ENCODE results near the gene CRB1.
"Not testable (repeated sequence)": the region's sequence is repeated elsewhere in the genome, so short reads cannot be mapped to it uniquely, and the experiment has no call there.

The CRB1 gene

DNA sequence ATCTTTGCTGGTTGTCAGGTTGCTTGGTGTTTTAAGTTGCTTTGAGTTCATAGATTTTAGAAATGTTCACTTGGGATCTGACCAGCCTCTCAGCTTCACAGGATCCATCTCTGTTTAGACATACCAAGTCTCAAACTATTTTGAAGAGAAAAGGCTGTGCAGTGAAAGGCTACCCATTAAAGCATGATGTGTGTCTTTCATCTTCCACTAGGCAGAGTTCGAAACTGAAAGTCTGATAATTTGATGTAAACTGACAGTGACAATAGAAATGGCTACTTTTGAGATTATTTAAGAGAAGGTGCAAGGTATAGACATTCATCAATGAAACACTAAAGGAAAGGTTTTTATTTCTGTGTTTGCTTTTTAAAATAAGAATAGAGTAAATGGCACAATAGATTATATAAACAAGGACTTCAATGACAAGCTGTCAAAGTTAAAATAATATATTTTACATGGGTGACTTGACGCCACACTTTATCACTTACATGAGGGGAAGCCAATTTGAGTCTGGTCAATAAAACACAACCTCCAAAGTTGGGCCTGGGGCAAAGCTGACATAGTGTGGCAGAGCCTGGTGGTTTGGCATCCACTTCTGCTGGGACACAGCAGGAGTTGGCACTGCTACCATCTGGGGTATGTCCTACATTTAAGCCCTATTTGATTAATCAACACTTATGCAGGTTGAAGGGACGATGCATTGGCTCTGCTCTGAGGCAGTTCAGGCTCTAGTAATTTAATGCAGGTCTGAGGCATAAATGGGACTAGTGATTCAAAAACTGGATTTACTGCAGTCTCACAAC is 197.7 kb downstream of the CRB1 start:
- in situ Hi-C loops (cut with HindIII; ENCODE audit: low pct_unique_long_range_greater_than_20kb, low sequenced_read_pairs): no loop called here
- TF ChIP-seq JUND (IDR thresholded peaks at IDR 0.05; ENCODE audit: low read depth): no peak
- no peak for DNase-seq (ENCODE audit: low read depth in 1 of 2, low spot score in 1 of 2)

DNA sequence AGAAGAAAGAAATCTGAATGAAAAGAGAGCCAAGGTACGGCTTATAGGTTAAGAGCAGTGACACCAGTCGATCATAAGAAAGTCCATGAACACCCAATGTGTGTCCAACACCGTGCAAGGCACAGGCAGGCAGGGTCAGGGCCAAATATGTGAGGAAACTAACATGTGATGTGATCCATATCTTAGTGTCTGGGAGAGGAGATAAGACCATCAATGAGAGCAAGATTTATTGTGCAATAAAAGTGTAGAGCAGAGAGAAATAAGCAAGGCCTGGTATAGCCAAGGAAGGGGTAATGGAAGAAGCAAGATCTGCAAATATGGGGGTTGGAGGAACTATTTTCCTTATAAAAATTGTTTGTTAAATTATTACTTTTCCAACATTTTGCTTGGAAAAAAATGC is 198.8 kb downstream of the CRB1 start:
- no peak for TF ChIP-seq JUND (IDR thresholded peaks at IDR 0.05; ENCODE audit: low read depth)
- no peak for DNase-seq (ENCODE audit: low read depth in 1 of 2, low spot score in 1 of 2)
- in situ Hi-C loops (cut with HindIII; ENCODE audit: low pct_unique_long_range_greater_than_20kb, low sequenced_read_pairs): no loop called here

DNA sequence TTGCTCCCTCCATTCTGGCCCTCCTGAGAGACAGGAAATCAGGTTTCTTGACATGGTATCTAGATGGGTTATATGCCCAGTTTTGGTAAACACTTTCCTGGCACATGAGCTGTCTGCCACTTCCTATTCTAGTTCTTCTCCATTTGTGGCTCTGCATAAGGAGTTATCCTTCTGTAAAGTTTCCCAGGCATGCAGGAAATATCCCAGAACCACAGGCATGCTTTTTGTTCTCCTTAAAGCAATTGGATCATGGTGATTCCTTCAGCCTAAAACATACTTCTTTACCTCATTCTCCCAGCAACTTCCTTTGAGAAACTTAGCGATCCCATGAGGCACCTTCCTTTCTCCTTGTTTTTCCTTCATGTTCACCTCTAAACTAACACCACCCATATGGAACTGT is 199.8 kb downstream of the CRB1 start:
- peak in 1 of 2 experiments; percentile 23 for DNase-seq (ENCODE audit: low read depth in 1 of 2, low spot score in 1 of 2)
- TF ChIP-seq JUND (IDR thresholded peaks at IDR 0.05; ENCODE audit: low read depth): no peak
- in situ Hi-C loops (cut with HindIII; ENCODE audit: low pct_unique_long_range_greater_than_20kb, low sequenced_read_pairs): no loop called here

DNA sequence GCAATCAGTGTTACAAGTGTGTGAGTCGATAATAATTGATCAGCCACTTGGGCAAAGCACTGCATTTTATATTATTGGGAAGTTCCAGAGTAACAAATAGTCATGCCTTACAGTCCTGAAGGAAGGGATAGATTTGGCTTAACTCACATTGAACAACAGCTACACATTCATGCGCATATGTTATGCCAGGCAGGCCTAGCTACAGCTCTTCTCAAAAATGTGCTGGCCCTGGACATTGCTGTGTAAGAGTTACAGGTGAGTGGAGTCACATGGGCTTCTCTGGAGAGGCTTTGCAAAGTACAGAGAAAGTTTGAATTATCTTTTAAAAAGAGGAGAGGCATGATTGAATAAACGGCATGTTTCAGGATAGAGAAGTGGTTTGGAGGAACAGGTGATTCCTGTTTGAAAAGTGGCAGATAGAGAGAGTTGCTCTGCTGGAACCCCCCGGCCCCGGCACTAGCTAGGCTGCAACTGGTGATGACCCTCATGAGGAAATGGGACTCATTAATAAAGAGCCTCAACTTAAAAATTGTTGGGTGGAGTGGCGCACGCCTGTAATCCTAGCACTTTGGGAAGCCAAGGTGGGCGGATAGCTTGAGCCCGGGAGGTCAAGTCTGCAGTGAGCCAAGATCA is 200.6 kb downstream of the CRB1 start:
- TF ChIP-seq JUND (IDR thresholded peaks at IDR 0.05; ENCODE audit: low read depth): no peak
- DNase-seq (ENCODE audit: low read depth in 1 of 2, low spot score in 1 of 2): no peak
- in situ Hi-C loops (cut with HindIII; ENCODE audit: low pct_unique_long_range_greater_than_20kb, low sequenced_read_pairs): no loop called here

DNA sequence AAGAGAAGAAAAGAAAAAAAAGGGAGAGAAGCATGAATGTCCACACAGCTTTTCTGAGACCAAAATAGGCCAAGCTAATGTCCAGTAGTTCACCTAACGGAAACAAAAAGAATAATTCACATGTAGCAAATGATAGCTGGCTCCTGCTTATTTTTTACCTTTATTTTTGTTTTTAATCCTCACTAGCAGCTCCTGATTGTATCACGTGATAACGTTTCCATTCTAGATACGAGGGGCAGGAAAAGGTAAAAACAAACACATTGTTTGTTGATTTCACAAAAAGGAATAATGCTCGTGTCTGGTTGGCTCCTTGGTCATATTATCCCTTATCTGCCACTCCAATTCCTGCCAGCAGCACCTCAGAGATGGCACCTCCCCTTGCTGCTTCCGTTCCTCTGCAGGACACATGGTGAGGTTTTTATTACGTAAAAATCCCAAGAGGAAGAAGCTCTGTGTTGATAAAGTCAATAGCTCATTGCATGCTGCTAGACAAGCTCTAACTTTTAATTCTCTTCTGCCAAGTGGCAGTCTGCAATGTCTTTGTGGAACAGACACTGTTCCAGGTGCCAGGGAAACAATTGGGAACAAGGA is 201.7 kb downstream of the CRB1 start:
- TF ChIP-seq JUND (IDR thresholded peaks at IDR 0.05; ENCODE audit: low read depth): no peak
- in situ Hi-C loops (cut with HindIII; ENCODE audit: low pct_unique_long_range_greater_than_20kb, low sequenced_read_pairs): no loop called here
- DNase-seq (ENCODE audit: low read depth in 1 of 2, low spot score in 1 of 2): no peak

DNA sequence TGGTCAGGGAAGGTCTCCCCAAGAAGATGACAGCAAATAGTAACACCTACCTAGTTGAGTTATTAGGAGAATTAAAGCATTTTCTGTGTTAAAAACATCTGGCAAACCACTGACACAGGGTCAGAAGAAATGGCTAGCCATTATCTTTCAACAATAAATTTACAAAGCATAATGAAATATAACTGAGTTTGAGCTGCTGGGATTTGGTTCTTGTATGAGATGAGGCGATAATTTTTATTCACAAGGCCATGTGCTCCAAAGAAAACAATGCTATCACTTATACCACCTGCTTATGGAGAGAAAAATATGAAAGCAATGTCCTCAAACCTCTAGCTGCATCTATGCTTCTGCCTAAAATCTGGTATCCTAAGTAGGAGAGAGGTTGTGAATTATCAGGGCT is 202.3 kb downstream of the CRB1 start:
- TF ChIP-seq JUND (IDR thresholded peaks at IDR 0.05; ENCODE audit: low read depth): no peak
- DNase-seq (ENCODE audit: low read depth in 1 of 2, low spot score in 1 of 2): no peak
- in situ Hi-C loops (cut with HindIII; ENCODE audit: low pct_unique_long_range_greater_than_20kb, low sequenced_read_pairs): no loop called here

DNA sequence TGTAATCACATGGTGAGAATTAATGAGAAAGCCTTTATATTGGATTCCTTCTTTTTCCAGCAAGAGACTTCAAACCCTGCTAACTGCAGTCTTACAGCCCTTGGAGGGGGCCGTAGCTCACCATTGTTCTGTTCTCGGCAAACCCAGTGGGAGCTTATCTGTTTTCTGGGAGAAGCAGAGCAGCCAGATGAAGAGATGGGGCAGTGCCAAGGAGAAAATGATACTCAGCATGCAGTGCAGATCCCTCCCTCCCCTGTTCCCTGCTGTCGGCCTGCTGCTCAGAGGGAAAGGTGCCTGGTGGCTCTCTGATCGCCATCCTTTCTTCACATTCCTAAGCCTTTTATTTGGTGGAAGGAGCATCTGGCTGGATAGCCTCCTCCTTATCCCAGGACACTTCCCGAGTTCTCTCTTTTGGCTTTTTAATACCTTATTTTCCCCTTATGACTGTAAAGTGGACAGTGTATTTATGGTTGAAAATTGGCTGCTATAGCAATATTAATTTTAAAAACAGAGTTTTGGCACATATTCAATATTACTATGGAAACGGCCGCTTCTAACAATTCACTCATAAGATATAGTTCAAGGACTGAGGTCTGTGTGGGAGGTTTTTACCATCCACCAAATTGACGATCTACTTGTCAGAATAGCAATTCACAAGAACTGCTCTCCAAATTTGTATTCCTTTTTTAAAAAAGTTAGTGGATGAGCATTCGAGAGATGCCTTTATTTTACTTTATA is 203.4 kb downstream of the CRB1 start:
- no peak for DNase-seq (ENCODE audit: low read depth in 1 of 2, low spot score in 1 of 2)
- TF ChIP-seq JUND (IDR thresholded peaks at IDR 0.05; ENCODE audit: low read depth): no peak
- in situ Hi-C loops (cut with HindIII; ENCODE audit: low pct_unique_long_range_greater_than_20kb, low sequenced_read_pairs): no loop called here

DNA sequence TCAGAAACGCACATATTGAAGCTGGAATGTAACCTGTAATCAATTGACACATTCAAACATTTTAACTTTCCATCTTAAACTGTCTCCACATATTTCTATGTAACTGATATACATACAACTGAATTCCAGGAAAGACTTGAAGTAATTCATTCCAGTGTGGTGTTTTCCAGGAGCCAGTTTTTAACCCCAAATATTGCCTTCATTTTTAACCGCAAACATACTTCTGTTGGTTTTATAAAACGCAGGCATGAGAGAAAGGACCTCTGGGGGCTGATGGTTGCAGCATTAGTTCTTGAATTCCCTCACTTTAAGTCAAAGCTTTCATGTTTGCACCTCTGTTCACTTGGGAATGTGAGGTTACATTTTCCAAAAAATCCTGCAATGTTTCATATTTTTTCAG is 204.1 kb downstream of the CRB1 start:
- TF ChIP-seq JUND (IDR thresholded peaks at IDR 0.05; ENCODE audit: low read depth): no peak
- in situ Hi-C loops (cut with HindIII; ENCODE audit: low pct_unique_long_range_greater_than_20kb, low sequenced_read_pairs): no loop called here

DNA sequence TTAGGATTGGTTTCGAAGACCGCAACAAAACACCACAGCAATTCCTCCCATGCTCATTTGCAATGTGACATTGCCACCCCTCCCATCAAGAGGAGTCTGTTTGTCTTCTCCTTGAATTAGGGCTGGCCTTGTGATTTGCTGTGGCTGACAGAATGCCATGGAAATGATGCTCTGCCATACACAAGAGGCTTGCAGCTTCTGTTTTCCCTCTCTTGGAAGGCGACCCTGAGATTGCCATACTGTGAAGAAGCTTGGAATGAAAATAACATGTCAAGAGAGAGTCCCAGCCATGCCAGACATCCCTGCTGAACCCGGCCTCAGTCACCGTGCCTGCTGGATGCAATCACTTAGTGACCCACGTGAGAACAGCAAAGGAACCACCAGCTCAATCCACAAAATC is 212.4 kb downstream of the CRB1 start:
- in situ Hi-C loops (cut with HindIII; ENCODE audit: low pct_unique_long_range_greater_than_20kb, low sequenced_read_pairs): no loop called here
- no peak for TF ChIP-seq JUND (IDR thresholded peaks at IDR 0.05; ENCODE audit: low read depth)
- no peak for DNase-seq (ENCODE audit: low read depth in 1 of 2, low spot score in 1 of 2)

More for the DNA sequence above, 204.1 kb downstream of the CRB1 start:
- DNase-seq (ENCODE audit: low read depth in 1 of 2, low spot score in 1 of 2): no peak

DNA sequence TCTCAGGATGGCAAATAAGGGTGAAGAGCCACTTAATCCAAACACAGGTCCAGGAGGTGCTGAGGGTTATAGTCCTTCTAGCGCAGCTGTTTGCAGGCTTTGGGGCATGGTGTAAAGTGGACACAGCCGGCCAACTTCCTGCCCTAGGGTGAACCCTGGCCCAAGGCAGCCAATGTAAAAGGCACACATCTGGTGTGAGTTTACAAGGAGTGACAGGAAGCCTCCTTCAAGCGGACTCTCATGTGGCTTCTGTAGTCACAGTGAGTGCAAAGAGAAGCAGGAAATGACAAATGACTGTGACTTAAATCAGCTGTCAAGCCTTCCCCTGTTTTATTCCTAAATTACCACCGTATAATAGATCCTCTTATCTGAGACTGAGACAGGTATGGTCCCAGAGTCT is 213.0 kb downstream of the CRB1 start:
- DNase-seq (ENCODE audit: low read depth in 1 of 2, low spot score in 1 of 2): no peak
- TF ChIP-seq JUND (IDR thresholded peaks at IDR 0.05; ENCODE audit: low read depth): no peak
- in situ Hi-C loops (cut with HindIII; ENCODE audit: low pct_unique_long_range_greater_than_20kb, low sequenced_read_pairs): no loop called here

DNA sequence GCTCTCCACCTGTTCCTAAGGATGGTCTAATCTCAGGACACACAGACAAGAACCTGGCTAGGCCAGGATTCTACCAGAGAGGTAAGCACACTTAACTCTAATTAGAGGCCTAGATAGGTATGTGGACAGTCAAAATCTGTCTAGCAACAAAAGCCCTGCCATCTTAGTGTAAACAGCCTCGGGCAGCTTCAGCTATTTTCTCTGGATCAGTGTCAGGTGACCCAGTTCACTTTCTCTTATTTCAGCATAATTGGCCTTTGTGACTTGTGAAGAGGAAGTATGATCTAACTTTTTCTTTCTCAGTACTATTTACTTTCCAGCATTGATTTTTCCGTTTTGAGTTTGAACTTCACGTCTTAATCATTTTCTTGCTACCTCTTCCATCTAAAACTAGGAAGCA is 217.7 kb downstream of the CRB1 start:
- no peak for TF ChIP-seq JUND (IDR thresholded peaks at IDR 0.05; ENCODE audit: low read depth)
- in situ Hi-C loops (cut with HindIII; ENCODE audit: low pct_unique_long_range_greater_than_20kb, low sequenced_read_pairs): no loop called here
- peak; percentile 22 to 86 for DNase-seq (ENCODE audit: low read depth in 1 of 2, low spot score in 1 of 2)

DNA sequence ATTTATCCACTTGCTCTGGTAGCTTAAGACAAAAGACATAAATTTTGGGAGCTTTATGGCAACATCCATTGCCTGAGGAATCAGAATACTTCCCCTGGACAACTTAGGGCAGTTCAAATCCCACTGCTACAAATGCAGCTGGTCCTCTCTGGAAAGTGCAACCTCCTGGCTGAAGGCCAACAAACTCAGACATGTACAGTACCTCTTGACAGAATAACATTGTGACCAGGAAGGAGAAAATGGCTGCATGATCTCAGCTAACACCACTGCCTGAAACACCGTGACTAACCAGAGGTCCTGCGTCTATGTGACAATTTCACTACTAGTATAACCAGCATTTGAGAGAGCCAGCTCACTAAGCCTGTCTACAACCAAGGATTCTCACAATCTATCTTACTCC is 218.9 kb downstream of the CRB1 start:
- DNase-seq (ENCODE audit: low read depth in 1 of 2, low spot score in 1 of 2): peak in 1 of 2 experiments; percentile 27
- no peak for TF ChIP-seq JUND (IDR thresholded peaks at IDR 0.05; ENCODE audit: low read depth)

DNA sequence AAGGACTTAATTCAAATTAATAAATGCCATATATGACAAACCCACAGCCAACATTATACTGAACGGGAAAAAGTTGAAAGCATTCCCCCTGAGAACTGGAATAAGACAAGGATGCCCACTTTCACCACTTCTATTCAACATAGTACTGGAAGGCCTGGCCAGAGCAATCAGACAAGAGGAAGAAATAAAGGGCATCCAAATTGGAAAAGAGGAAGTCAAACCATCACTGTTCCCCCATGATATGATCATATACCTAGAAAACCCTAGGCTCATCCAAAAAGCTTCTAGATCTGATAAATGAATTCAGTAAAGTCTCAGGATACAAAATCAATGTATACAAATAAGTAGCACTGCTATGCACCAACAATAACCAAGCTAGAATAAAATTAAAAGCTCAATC is 223.5 kb downstream of the CRB1 start:
- in situ Hi-C loops (cut with HindIII; ENCODE audit: low pct_unique_long_range_greater_than_20kb, low sequenced_read_pairs); DNase-seq (ENCODE audit: low read depth in 1 of 2, low spot score in 1 of 2): not testable (repeated sequence)

More for the DNA sequence above, 218.9 kb downstream of the CRB1 start:
- in situ Hi-C loops (cut with HindIII; ENCODE audit: low pct_unique_long_range_greater_than_20kb, low sequenced_read_pairs): no loop called here
